GM21367 (cell line): ENCODE results near the gene KRT86.
"Not testable (repeated sequence)": the region's sequence is repeated elsewhere in the genome, so short reads cannot be mapped to it uniquely, and the experiment has no call there.

Experiments
- ATAC-seq: cut with Tn5 transposase; IDR thresholded peaks from one replicate; pipeline ENCODE4 v1.9.1; 2021; ENCODE audit not compliant: unreplicated experiment

KRT86 gene

GRCh38 chr12:52267266-52267665, 7.2 kb upstream of the KRT86 start:
- ATAC-seq = no peak

GRCh38 chr12:52267699-52268098, 6.7 kb upstream of the KRT86 start:
- no peak for ATAC-seq

GRCh38 chr12:52268212-52268611, 6.2 kb upstream of the KRT86 start:
- no peak for ATAC-seq

GRCh38 chr12:52270541-52271070, 3.8 kb upstream of the KRT86 start:
- no peak for ATAC-seq

- ATAC-seq = no peak
These were observed 3.3 kb upstream of the KRT86 start for GRCh38 chr12:52271158-52271557.

GRCh38 chr12:52275686-52276085, 1.2 kb downstream of the KRT86 start:
- ATAC-seq = no peak

GRCh38 chr12:52277486-52278245, 3.2 kb downstream of the KRT86 start:
- ATAC-seq = no peak

GRCh38 chr12:52278575-52279421, 4.4 kb downstream of the KRT86 start:
- ATAC-seq = peak; percentile 74

GRCh38 chr12:52279422-52280318, 5.2 kb downstream of the KRT86 start:
- no peak for ATAC-seq

GRCh38 chr12:52280319-52280795, 5.9 kb downstream of the KRT86 start:
- no peak for ATAC-seq

GRCh38 chr12:52280796-52281560, 6.5 kb downstream of the KRT86 start:
- ATAC-seq = no peak

- no peak for ATAC-seq
These were observed 10.2 kb downstream of the KRT86 start for GRCh38 chr12:52284562-52285171.

- ATAC-seq = no peak
These were observed 10.8 kb downstream of the KRT86 start for GRCh38 chr12:52285172-52285745.

GRCh38 chr12:52285851-52286530, 11.5 kb downstream of the KRT86 start:
- no peak for ATAC-seq

GRCh38 chr12:52286857-52287785, 12.7 kb downstream of the KRT86 start:
- not testable (repeated sequence) for ATAC-seq

- peak; percentile 62 for ATAC-seq
These were observed 13.7 kb downstream of the KRT86 start for GRCh38 chr12:52287816-52288805.
